ENCODE data around the gene TSKU.

TSKU gene

DNA sequence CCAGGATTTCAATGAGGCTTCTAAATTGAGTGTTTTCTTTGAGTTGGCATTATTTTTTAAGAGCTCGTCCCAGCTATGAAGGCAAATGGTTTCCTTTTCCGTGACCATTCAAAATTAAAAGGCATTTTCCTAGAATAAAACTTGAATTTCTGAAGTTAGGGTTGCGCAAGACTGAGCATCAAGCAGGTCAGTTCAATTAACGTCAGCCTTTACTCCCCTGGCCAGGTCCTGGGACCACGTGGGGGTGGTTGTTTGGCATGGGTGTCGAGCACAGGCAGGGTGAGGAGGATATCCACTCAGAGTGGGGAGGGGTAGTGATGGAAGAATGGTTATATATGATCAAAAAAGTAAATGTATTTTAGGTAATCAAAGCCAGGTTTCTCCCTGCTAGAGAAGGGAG, 43.4 kb upstream of the TSKU start:
- Histone ChIP-seq H4K8ac (ENCODE audit: low read length) (no peak overlapping the region), H4K91ac (ENCODE audit: low read length) (no peak overlapping the region), H3K18ac (ENCODE audit: low read depth in 1 of 2, low read length in 2 of 2) (no peak overlapping the region), H2BK15ac (ENCODE audit: low read depth, poor library complexity, severe bottlenecking) (no peak overlapping the region), H3K4me2 (ENCODE audit: low read length, poor library complexity, severe bottlenecking) (no peak overlapping the region), H3K14ac (ENCODE audit: low read length in 2 of 2) (no peak overlapping the region), H3K23ac (ENCODE audit: low read length in 2 of 2) (no peak overlapping the region), H2AK5ac (ENCODE audit: low read length, severe bottlenecking) (no peak overlapping the region), H3K4ac (ENCODE audit: low read depth in 1 of 2, low read length in 2 of 2) (no peak overlapping the region), H2BK12ac (ENCODE audit: low read length in 2 of 2) (no peak overlapping the region), H3K9ac (ENCODE audit: low read length) (no peak overlapping the region), H3K4me1 (ENCODE audit: control insufficient read depth, insufficient read depth, low read depth, low read length) (peaks cover 3% of the 10 kb centered on the region), H2BK120ac (ENCODE audit: low read depth, low read length) (no peak overlapping the region), H3K9me3 (ENCODE audit: control insufficient read depth, low read length) (no peaks in the 10 kb centered on the region), H3K27me3 (ENCODE audit: control insufficient read depth in 1 of 2, insufficient read depth in 1 of 2, low read length in 2 of 2) (peaks cover 8 to 15% of the 10 kb centered on the region in 2 experiments), H3K27ac (ENCODE audit: low read length, poor library complexity, severe bottlenecking) (no peak overlapping the region), H2AFZ (ENCODE audit: low read depth, low read length) (no peak overlapping the region), H3K4me3 (ENCODE audit: insufficient read depth in 1 of 2, low read depth in 1 of 2, low read length in 2 of 2) (no peak overlapping the region), H2BK5ac (ENCODE audit: low read depth, low read length, poor library complexity, severe bottlenecking) (no peak overlapping the region), H3K79me1 (replicated peaks; ENCODE audit: low read length, poor library complexity, severe bottlenecking) (no peaks in the 10 kb centered on the region), H3K36me3 (ENCODE audit: control insufficient read depth in 1 of 2, insufficient read depth in 2 of 2, low read depth in 1 of 2, low read length in 2 of 2) (no peaks in the 10 kb centered on the region)
- WGBS = 83% methylated on average over 6 of the region's 6 CpGs
- no peak for DNase-seq

DNA sequence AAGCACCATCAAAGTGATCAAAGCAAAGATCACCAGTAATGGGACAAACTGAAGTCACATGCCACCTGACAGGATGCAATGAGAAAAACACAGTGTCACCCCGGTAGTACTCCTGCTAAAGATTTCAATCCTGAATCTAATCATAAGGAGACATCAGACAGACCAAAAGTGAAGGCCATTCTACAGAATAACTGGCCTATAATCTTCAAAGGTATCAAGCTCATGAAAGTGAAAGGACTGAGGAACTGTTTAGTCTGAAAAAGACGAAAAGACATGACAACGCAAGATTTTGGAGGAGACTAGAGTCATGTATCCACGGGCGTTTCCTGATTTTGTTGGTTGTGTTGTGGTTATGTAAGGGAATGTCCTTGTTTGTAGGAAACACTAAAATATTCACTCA, 42.4 kb upstream of the TSKU start:
- Histone ChIP-seq H3K14ac (ENCODE audit: low read length in 2 of 2) (no peak overlapping the region), H2BK120ac (ENCODE audit: low read depth, low read length) (no peak overlapping the region), H3K18ac (ENCODE audit: low read depth in 1 of 2, low read length in 2 of 2) (no peak overlapping the region), H3K9me3 (ENCODE audit: control insufficient read depth, low read length) (no peaks in the 10 kb centered on the region), H2BK5ac (ENCODE audit: low read depth, low read length, poor library complexity, severe bottlenecking) (no peak overlapping the region), H4K91ac (ENCODE audit: low read length) (no peak overlapping the region), H4K8ac (ENCODE audit: low read length) (no peak overlapping the region), H2AFZ (ENCODE audit: low read depth, low read length) (no peak overlapping the region), H3K36me3 (ENCODE audit: control insufficient read depth in 1 of 2, insufficient read depth in 2 of 2, low read depth in 1 of 2, low read length in 2 of 2) (no peaks in the 10 kb centered on the region), H3K27me3 (ENCODE audit: control insufficient read depth in 1 of 2, insufficient read depth in 1 of 2, low read length in 2 of 2) (peaks cover 0 to 11% of the 10 kb centered on the region in 2 experiments), H3K27ac (ENCODE audit: low read length, poor library complexity, severe bottlenecking) (no peak overlapping the region), H2BK12ac (ENCODE audit: low read length in 2 of 2) (no peak overlapping the region), H3K4me2 (ENCODE audit: low read length, poor library complexity, severe bottlenecking) (no peak overlapping the region), H3K9ac (ENCODE audit: low read length) (peak overlapping the region; percentile 21), H2BK15ac (ENCODE audit: low read depth, poor library complexity, severe bottlenecking) (no peak overlapping the region), H3K4me3 (ENCODE audit: insufficient read depth in 1 of 2, low read depth in 1 of 2, low read length in 2 of 2) (no peak overlapping the region), H3K79me1 (replicated peaks; ENCODE audit: low read length, poor library complexity, severe bottlenecking) (no peaks in the 10 kb centered on the region), H3K4me1 (ENCODE audit: control insufficient read depth, insufficient read depth, low read depth, low read length) (peaks cover 3% of the 10 kb centered on the region), H2AK5ac (ENCODE audit: low read length, severe bottlenecking) (no peak overlapping the region), H3K4ac (ENCODE audit: low read depth in 1 of 2, low read length in 2 of 2) (no peak overlapping the region), H3K23ac (ENCODE audit: low read length in 2 of 2) (no peak overlapping the region)
- 89% methylated on average over 5 of the region's 5 CpGs for WGBS
- no peak for DNase-seq

DNA sequence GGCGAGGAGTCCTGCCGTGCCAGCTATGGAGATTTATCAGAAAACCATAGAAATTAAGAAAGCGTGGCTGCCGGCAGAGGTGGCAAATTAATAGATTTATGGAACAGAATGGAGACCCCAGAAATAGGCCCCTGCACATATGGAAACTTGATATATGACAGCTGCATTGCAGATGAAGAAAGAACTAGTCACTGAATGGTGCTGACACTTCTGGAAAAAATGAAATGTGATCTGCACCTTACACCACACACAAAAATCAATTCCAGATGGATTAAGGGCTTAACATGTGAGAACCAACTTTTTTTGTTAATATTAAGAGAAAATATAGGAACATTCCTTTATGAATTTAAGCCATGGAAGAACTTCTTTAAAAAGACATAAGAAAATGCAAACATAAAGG, 40.3 kb upstream of the TSKU start:
- H2AFZ ChIP-seq (ENCODE audit: low read depth, low read length) = no peak overlapping the region
- no peak for DNase-seq
- no peak overlapping the region for H3K4me3 ChIP-seq (ENCODE audit: insufficient read depth in 1 of 2, low read depth in 1 of 2, low read length in 2 of 2)
- H2BK5ac ChIP-seq (ENCODE audit: low read depth, low read length, poor library complexity, severe bottlenecking) = no peak overlapping the region
- no peaks in the 10 kb centered on the region for H3K36me3 ChIP-seq (ENCODE audit: control insufficient read depth in 1 of 2, insufficient read depth in 2 of 2, low read depth in 1 of 2, low read length in 2 of 2)
- no peaks in the 10 kb centered on the region for H3K79me1 ChIP-seq (replicated peaks; ENCODE audit: low read length, poor library complexity, severe bottlenecking)
- no peak overlapping the region for H2BK120ac ChIP-seq (ENCODE audit: low read depth, low read length)
- no peak overlapping the region for H3K4ac ChIP-seq (ENCODE audit: low read depth in 1 of 2, low read length in 2 of 2)
- no peak overlapping the region for H4K91ac ChIP-seq (ENCODE audit: low read length)
- H2BK15ac ChIP-seq (ENCODE audit: low read depth, poor library complexity, severe bottlenecking) = no peak overlapping the region
- no peak overlapping the region for H3K14ac ChIP-seq (ENCODE audit: low read length in 2 of 2)
- H4K8ac ChIP-seq (ENCODE audit: low read length) = no peak overlapping the region
- H3K27ac ChIP-seq (ENCODE audit: low read length, poor library complexity, severe bottlenecking) = no peak overlapping the region
- no peak overlapping the region for H3K23ac ChIP-seq (ENCODE audit: low read length in 2 of 2)
- no peak overlapping the region for H3K4me2 ChIP-seq (ENCODE audit: low read length, poor library complexity, severe bottlenecking)
- H2AK5ac ChIP-seq (ENCODE audit: low read length, severe bottlenecking) = no peak overlapping the region
- no peak overlapping the region for H2BK12ac ChIP-seq (ENCODE audit: low read length in 2 of 2)
- H3K9me3 ChIP-seq (ENCODE audit: control insufficient read depth, low read length) = no peaks in the 10 kb centered on the region
- H3K27me3 ChIP-seq (ENCODE audit: control insufficient read depth in 1 of 2, insufficient read depth in 1 of 2, low read length in 2 of 2) = peaks cover 0 to 7% of the 10 kb centered on the region in 2 experiments
- H3K18ac ChIP-seq (ENCODE audit: low read depth in 1 of 2, low read length in 2 of 2) = no peak overlapping the region
- no peak overlapping the region for H3K9ac ChIP-seq (ENCODE audit: low read length)
- WGBS = 69% methylated on average over 4 of the region's 4 CpGs
- no peaks in the 10 kb centered on the region for H3K4me1 ChIP-seq (ENCODE audit: control insufficient read depth, insufficient read depth, low read depth, low read length)

DNA sequence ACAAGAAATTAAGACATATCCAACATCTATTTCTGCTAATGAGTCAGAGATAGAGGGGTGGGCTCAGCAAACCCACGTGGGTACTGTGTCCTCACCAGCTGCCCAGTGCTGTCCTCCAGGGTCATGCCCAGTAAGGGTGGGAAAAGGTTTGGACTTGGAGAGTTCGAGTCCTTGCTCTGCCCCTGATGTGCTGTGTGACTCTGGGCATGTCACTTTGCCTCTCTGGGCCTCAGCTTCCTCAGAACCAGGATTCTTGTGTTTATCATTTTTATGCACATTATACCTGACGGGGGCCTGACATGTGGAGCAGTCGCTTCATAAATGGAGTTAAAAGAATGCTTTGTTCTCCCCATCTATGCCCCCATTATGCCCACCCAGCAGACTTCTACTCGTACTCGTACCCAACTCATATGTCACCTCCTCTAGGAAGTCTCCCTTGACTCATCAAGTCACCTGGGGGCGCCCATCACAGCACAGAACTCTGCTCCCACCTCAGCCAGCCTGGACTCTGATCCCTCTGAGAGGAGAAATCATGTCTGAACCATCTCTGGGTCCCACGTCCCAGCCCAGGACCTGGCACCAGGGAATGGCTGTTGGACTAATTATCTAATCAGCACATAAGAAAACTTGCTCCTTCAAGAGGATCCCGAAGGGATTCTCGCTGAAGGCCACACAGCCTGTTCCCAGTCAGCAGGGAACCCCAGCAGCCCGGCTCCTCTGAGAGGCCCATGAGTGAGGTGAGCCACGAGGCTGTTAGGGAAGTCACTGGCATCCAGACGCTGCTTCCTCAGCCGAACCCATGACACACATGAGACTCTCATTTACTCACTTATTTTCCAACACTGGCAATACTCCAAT, 38.7 kb upstream of the TSKU start:
- Histone ChIP-seq H4K8ac (ENCODE audit: low read length) (no peak overlapping the region), H2BK120ac (ENCODE audit: low read depth, low read length) (no peak overlapping the region), H3K36me3 (ENCODE audit: control insufficient read depth in 1 of 2, insufficient read depth in 2 of 2, low read depth in 1 of 2, low read length in 2 of 2) (no peaks in the 10 kb centered on the region), H2BK15ac (ENCODE audit: low read depth, poor library complexity, severe bottlenecking) (no peak overlapping the region), H3K4me2 (ENCODE audit: low read length, poor library complexity, severe bottlenecking) (no peak overlapping the region), H3K9ac (ENCODE audit: low read length) (peak overlapping the region; percentile 63), H3K23ac (ENCODE audit: low read length in 2 of 2) (no peak overlapping the region), H2AFZ (ENCODE audit: low read depth, low read length) (no peak overlapping the region), H2AK5ac (ENCODE audit: low read length, severe bottlenecking) (no peak overlapping the region), H2BK12ac (ENCODE audit: low read length in 2 of 2) (no peak overlapping the region), H3K4me3 (ENCODE audit: insufficient read depth in 1 of 2, low read depth in 1 of 2, low read length in 2 of 2) (no peak overlapping the region), H3K18ac (ENCODE audit: low read depth in 1 of 2, low read length in 2 of 2) (no peak overlapping the region), H3K79me1 (replicated peaks; ENCODE audit: low read length, poor library complexity, severe bottlenecking) (no peaks in the 10 kb centered on the region), H3K27ac (ENCODE audit: low read length, poor library complexity, severe bottlenecking) (no peak overlapping the region), H4K91ac (ENCODE audit: low read length) (no peak overlapping the region), H3K27me3 (ENCODE audit: control insufficient read depth in 1 of 2, insufficient read depth in 1 of 2, low read length in 2 of 2) (no peaks in the 10 kb centered on the region), H3K14ac (ENCODE audit: low read length in 2 of 2) (no peak overlapping the region), H3K4ac (ENCODE audit: low read depth in 1 of 2, low read length in 2 of 2) (no peak overlapping the region), H3K9me3 (ENCODE audit: control insufficient read depth, low read length) (no peaks in the 10 kb centered on the region), H2BK5ac (ENCODE audit: low read depth, low read length, poor library complexity, severe bottlenecking) (no peak overlapping the region), H3K4me1 (ENCODE audit: control insufficient read depth, insufficient read depth, low read depth, low read length) (no peaks in the 10 kb centered on the region)
- WGBS = 76% methylated on average over 13 of the region's 14 CpGs
- peak; percentile 13 for DNase-seq
